HL-60/S4 (cell line): ENCODE measurements around the gene IRF2BP1.
"Not testable (repeated sequence)": the region's sequence is repeated elsewhere in the genome, so short reads cannot be mapped to it uniquely, and the experiment has no call there.

Experiments
- in situ Hi-C: fragments of 300-500 bp; cut with MboI; formaldehyde crosslinking; loops from 2 replicates; pipeline ENCODE4 v1.14.3; 2022; ENCODE audit warnings: low sequenced_read_pairs

IRF2BP1 gene

GRCh38 chr19:45882652-45883585 lies 3.0 kb downstream of the IRF2BP1 start:
- in situ Hi-C loops, result no loop called here

DNA sequence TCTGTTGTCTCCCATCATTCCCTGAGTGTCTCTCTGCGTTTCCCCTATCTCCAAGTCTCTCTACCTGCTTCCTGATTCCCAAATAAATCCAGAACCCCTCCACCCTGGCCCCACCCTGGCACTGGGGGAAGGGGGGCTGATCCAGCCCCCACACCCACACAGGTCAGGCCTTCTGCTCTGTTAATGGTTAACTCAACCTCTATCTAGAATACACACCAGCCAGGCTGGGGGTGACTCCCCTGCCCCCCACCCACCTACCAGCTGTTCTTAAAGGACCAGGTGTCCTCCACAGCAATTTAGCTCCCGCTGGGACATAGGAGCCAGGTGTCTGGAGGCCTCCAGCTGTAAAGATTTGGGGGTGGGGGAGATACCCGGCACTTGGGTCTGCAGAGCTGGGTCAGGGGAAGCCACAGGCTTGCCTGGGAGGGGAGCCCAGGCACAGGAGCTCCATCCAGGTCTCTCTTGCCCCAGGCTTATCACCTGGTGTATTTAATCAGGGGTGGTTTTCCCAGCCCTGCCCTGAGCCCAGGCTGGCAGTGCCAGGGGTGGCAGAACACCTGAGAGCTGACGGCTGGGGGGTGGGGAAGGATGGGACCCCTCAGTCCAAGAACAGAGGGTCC lies 3.9 kb downstream of the IRF2BP1 start:
- in situ Hi-C loops, result no loop called here

DNA sequence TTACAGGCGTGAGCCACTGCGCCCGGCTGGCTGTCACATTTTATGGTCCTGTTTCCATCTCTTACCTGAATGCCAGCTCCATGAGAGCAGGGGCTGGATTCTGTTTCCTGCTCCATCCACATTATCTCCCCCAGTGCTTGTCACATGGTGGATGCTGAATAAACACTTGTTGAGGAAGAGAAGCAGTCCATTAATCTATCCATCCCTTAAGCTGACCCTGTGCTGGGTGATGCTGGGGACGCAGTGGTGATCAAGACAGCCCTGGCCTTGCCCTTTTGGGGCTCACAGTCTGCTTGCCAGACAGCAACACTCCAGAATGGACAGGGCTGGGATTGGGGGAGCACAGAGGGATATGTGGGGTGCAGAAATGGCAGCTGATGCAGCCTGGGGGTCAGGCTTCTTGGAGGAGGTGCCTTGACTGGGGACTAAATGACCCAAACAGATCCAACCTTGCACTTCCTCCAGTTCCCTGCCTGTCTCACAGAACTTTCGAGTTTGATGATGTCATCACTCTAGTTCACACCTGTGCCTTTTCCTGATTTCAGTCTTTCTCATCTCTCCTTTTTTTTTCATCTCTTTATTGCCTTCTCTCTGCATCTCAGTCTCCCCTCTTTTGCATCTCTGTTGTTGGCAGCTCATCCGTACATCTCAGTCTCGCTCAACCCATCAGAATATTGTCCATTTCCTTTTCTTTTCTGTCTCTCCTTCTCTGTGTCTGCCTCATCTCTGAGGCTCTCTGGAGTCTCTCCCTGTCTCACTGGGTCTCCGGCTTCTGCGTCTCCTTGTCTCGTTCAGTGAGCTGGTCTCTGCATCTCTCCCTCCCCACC lies 4.6 kb downstream of the IRF2BP1 start:
- in situ Hi-C loops, result no loop called here

DNA sequence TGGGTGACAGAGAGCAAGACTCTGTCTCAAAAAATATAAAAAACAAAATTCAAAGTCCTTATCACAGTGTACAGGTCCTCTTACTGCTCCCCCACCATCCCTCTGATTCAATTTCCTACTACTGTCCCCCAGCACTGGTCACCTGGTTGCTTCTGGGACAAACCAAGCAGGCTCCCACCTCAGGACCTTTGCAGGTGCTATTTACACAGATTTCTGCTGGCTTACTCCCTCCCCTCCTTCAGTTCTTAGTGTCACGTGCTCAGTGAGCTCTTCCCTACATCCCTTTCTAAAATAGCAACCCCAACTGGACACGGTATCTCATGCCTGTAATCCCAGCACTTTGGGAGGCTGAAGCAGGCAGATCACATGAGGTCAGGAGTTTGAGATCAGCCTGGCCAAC lies 6.0 kb downstream of the IRF2BP1 start:
- in situ Hi-C loops, result no loop called here

DNA sequence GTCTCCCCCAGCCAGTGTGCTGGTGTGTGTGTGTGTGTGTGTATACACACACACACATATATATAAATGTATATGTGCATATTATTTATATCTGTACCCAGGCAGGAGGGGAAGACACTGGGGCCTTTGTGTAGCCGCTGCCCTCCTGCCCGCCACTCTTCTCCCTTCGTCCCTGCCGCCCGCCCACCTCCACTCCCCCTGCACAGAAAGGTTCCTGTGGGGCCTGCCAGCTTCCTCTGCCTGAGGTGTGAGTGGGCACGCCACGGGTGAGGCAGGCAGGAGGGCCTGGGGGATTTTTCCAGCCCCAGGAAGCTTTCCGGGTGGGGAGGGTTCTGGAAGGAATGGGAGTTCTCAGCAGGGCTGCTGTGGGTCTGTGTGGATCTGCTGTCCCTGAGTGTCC lies 6.9 kb downstream of the IRF2BP1 start:
- in situ Hi-C loops, result no loop called here

DNA sequence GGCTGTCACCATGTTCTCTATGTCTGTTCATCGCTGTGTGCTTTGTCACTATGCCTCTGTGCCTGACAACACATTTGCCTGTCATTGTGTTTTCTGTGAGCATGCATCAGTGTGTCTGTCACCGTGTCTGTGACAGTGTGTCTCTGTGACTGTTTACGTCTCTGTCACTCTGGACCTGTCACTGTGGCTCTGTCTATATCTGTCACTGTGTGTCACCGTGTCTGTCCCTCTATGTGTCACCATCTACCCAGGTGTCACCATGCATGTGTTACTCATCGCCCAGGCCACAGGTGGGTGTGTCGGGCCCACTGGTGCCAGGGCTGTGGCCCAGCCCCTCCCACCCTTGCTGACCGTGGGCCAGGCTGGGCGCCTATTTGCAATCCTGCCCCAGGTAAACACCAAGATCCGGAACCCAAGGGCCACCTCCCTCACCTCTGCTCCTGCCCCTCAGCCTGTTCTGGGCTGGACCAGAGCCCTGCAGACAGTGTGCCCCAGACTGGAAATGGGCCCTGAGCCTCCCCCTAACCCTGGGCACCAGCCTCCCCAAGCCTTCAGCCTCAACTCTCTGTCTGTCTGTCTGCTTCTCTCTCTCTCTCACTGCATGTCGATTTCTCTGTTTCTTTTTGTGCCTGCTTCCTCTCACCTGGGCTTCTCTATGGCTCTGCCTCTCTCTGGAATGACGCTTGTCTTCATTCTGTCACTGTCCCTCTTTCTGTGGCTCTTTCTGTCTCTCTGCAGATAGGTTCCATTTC lies 7.7 kb downstream of the IRF2BP1 start:
- in situ Hi-C loops, result no loop called here

DNA sequence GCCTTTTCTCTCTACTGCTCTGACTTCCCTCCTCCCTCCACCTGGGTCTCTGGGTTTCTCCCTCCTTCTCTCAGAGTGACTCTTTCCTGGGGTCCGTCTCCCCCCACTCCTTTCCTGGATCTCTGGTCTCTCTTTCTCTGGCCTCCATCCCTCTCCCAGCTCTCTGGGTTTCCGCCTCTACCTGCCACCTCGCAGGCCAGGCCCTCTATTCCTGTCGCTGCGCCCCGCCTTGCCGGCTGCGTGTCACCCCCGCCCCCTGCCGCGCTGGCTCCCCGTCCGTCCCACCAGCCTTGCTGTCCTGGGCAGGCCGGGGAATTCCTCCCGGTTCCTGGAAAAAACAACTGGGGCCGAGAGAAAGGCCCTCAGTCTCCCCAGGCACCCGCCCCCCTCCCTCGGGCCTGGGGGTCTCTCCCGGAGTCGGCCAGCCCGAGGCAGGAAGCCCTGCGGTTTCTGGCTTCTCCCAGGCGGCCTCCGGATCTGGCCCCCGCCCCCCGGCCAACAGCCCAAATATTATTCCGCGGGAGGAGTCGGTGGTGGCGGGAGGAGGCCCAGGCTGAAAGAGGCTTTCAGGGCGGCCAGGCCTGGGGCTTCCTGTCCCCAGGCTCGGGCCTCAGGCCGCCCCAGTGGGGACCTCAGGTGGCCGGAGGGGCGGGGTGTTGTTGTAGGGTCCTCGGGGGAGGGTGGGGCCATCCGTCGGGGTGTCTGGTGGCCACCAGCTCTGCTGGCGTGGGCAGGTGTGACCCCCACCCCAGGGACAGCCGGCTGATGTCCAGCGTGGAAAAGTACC lies 9.3 kb downstream of the IRF2BP1 start:
- in situ Hi-C loops, result no loop called here

DNA sequence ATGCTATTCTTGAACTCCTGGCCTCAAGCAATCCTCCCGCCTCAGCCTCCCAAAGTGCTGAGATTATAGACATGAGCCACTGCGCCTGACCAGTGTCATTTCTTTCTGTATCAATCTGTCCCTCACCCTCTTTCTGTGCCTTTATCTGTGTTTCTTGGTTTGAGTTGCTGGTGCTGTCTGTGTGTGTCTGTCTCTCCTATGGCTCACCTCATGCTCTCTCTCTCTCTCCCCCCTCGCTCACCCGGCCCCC lies 9.9 kb downstream of the IRF2BP1 start:
- in situ Hi-C loops, result no loop called here

- in situ Hi-C loops, result no loop called here
Observed at GRCh38 chr19:45874620-45874966, 11.3 kb downstream of the IRF2BP1 start.

GRCh38 chr19:45873219-45873772 lies 12.6 kb downstream of the IRF2BP1 start:
- in situ Hi-C loops, result no loop called here

GRCh38 chr19:45872095-45872919 lies 13.6 kb downstream of the IRF2BP1 start:
- in situ Hi-C loops, result no loop called here

- in situ Hi-C loops, result no loop called here
Observed at GRCh38 chr19:45870798-45871197, 15.1 kb downstream of the IRF2BP1 start.

GRCh38 chr19:45867241-45867640 lies 18.7 kb downstream of the IRF2BP1 start:
- in situ Hi-C loops, result not testable (repeated sequence)

DNA sequence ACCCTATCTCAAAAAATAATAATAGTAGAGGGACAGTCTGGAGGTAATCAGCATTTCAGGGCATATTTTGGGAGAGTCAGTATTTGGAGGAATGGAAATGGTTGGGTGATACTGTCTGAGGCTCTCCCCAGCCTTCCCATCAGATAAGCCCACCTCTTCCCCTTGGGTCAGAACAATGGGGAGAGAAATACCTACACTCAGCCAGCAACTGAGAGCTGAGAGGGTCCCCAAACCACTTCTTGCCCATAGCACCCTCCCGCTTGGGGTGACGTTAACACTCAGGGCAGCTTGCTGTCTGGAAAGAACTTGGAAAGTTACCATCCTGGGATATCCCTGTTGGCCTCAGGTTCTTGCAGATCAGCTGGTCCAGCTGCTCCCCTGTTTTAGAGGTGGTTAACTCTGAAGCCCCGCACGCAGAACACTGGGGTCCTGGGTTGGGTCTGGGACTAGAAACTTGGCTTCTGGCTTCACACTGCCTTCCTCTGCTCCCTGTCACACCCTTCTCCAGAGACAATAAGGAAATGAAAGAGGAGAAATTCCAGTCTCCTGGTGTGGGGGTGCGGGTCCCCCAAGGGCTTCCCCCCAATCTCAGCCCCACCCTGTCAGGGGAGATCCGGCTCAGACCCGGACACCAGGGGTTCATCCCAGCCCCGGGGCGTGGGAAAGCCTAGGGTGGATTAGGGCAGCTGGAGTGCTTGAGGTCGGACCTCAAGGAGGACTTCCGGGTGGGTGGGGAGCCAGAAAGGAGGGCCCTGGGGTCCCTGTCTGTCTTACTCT lies 19.4 kb downstream of the IRF2BP1 start:
- in situ Hi-C loops, result no loop called here

GRCh38 chr19:45865269-45865948 lies 20.5 kb downstream of the IRF2BP1 start:
- in situ Hi-C loops, result no loop called here

DNA sequence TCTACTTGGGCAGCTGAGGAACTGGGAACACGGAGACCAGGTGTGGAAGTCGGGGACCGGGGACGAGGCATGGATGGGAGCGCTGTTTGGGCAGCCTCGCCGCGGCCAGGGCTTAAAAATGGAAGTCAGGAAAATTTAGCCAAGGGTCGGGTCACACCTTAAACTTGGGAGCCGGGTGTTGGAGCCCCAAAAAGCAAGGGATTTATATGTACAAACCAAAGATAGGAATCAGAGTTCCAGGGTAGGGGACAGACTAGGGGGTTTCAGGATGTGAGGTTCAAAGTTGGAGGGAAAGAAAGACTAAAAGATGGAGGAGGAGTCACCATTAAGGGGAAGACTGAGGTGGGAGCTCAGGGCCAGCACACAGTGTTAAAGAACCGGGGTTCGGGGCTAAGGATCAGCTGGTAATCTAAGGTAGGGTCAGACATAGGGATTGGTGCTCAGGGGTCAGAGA lies 21.3 kb downstream of the IRF2BP1 start:
- in situ Hi-C loops, result no loop called here

GRCh38 chr19:45863840-45864628 lies 21.9 kb downstream of the IRF2BP1 start, which contains the start of gene FOXA3:
Gene FOXA3, plus strand, starts transcription at chr19:45864326. Its CDS starts 131 bp downstream, at chr19:45864457.
- in situ Hi-C loops, result no loop called here
